ENCODE results near the gene NYAP1.
A peak's percentile ranks its signal among the peaks of the same experiment; 100 is the strongest.

Gene NYAP1

GRCh38 chr7:100504887-100505611, 21.3 kb downstream of the NYAP1 start:
- TF ChIP-seq CTCF (IDR thresholded peaks at IDR 0.05; ENCODE audit: insufficient read depth, low read length, missing control alignments): no peak
- ChIA-PET CTCF (interaction anchor here (1.2 to 3.2 kb wide), 4 partner anchors 22 to 59 kb away, joined by 4 to 19 read pairs (median 6); no protein-coding TSS in a partner anchor), POLR2A (no interaction called here)
- H3K4me3 ChIP-seq (ENCODE audit: low read depth, low read length): no peak overlapping the region
- DNase-seq (ENCODE audit: low read depth, low spot score): no peak

- H3K4me3 ChIP-seq (ENCODE audit: low read depth, low read length): no peak overlapping the region
- TF ChIP-seq CTCF (IDR thresholded peaks at IDR 0.05; ENCODE audit: insufficient read depth, low read length, missing control alignments): no peak
- DNase-seq (ENCODE audit: low read depth, low spot score): no peak
- ChIA-PET POLR2A (no interaction called here), CTCF (interaction anchor here (1.3 to 3.2 kb wide), 3 partner anchors 24 to 58 kb away, joined by 5 to 19 read pairs (median 6); no protein-coding TSS in a partner anchor)
Observed at GRCh38 chr7:100506356-100506923, 22.7 kb downstream of the NYAP1 start.

GRCh38 chr7:100509231-100509630, 25.5 kb downstream of the NYAP1 start:
- DNase-seq (ENCODE audit: low read depth, low spot score): peak; percentile 76
- POLR2A ChIA-PET: interaction anchor here (0.6 kb wide), 1 partner anchor 26 kb away, joined by 3 read pairs; the partner anchor contains the start of gene NYAP1
- H3K4me3 ChIP-seq (ENCODE audit: low read depth, low read length): no peak overlapping the region
- CTCF ChIA-PET: interaction anchor here (1.0 to 1.7 kb wide), 4 partner anchors 26 to 45 kb away, joined by 3 to 5 read pairs (median 4); partner anchors contain the start of gene SPACDR
- TF ChIP-seq CTCF (IDR thresholded peaks at IDR 0.05; ENCODE audit: insufficient read depth, low read length, missing control alignments): no peak

GRCh38 chr7:100510437-100511239, 26.9 kb downstream of the NYAP1 start:
- no peak for TF ChIP-seq CTCF (IDR thresholded peaks at IDR 0.05; ENCODE audit: insufficient read depth, low read length, missing control alignments)
- DNase-seq (ENCODE audit: low read depth, low spot score): no peak
- ChIA-PET POLR2A (no interaction called here), CTCF (no interaction called here)
- H3K4me3 ChIP-seq (ENCODE audit: low read depth, low read length): no peak overlapping the region

GRCh38 chr7:100513212-100513810, 29.6 kb downstream of the NYAP1 start:
- POLR2A ChIA-PET: no interaction called here
- TF ChIP-seq CTCF (IDR thresholded peaks at IDR 0.05; ENCODE audit: insufficient read depth, low read length, missing control alignments): no peak
- CTCF ChIA-PET: no interaction called here

More at GRCh38 chr7:100513212-100513810, 29.6 kb downstream of the NYAP1 start:
- no peak for DNase-seq (ENCODE audit: low read depth, low spot score)
- no peak overlapping the region for H3K4me3 ChIP-seq (ENCODE audit: low read depth, low read length)
